SU-DHL-6 (cell line): ENCODE results near the gene SMIM9.

ENCODE experiments used
- CTCF ChIP-seq: fragments of 200-600 bp; sonication (generic); IDR thresholded peaks from one replicate; pipeline ENCODE4 v1.5.1; 2017; ENCODE audit warnings: antibody characterized with exemption, mild to moderate bottlenecking, low read length, moderate library complexity; ENCODE audit not compliant: insufficient read depth, poor library complexity, severe bottlenecking
- EZH2phosphoT487 ChIP-seq: fragments of 200-600 bp; sonication (generic), shearing (Covaris generic); conservative IDR thresholded peaks from 2 replicates; pipeline ENCODE4 v1.6.1; 2018; ENCODE audit warnings: mild to moderate bottlenecking, antibody characterized with exemption, low read length, moderate library complexity, mixed read lengths

DNA sequence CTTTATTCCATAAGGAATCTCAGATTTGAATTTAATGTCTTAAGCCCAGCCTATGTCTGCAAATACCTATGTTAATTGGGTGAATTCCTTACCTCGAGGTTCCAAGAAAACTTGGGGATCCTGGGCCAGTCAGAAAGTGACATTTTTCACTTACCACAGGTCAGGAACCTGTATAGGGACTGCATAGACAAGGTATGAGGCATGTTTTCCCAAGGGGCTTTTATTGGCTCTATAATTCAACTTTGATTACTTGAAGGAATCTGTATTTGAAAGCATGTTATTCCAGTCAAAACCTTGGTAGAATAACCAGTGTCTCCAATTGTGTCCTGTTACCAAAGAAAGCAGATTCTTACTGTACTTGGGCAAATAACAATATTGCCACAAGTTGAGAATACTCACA is 20.7 kb downstream of the SMIM9 start:
- no peak for TF ChIP-seq CTCF
- TF ChIP-seq EZH2phosphoT487 = no peak
